Fibroblast of peridontal ligament (primary cell): ENCODE data around the gene ACOX3.

Experiments
- DNase-seq: peaks from one replicate; pipeline ENCODE4 v3.0.0-alpha.2; 2010; ENCODE audit errors: extremely low read depth

Gene ACOX3

GRCh38 chr4:8340781-8341241 is 99.7 kb downstream of the ACOX3 start:
- DNase-seq, result no peak

DNA sequence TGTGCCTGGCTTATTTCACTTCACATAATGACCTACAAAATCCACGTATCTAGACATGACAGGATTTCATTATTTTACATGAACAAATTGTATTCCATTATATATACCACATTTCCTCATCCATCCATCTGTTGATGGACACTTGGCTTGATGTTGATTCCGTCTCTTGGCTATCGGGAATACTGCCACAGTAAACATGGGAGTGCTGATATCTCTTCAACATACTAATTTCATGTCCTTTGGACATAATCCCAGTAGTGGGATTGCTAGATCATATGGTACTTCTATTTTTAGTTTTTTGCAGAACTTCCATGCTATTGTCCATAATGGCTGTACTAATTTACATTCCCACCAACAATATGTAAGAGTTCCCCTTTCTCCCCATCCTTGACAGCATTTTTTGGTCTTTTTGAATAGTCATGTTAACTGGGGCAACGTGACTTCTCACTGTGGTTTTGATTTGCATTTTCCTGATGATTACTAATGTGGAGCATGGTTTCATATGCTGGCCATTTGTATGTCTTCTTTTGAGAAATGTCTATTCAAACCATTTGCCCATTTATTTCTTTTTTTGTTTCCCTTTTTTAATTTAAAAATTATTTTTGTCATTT is 102.1 kb downstream of the ACOX3 start:
- DNase-seq, result no peak

GRCh38 chr4:8336412-8337075 is 104.0 kb downstream of the ACOX3 start:
- no peak for DNase-seq

DNA sequence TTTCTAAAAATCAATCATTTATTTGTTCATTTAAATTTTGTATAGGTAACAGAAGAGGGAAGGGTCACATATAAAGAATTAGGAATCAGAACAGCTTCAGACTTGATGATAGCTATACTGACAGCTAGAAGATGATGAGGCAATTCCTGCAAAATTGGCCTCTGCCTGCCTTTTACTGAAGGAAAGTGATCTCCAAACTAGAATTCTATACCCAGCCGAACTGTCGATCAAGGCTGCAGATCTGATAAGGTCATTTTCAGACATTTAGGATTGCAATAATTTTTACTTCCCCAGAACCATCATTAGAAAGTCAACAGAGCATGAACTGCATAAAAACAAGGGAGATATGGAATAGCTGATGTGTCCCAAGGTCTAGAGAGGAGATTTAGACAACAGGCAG is 104.7 kb downstream of the ACOX3 start:
- DNase-seq, result no peak

DNA sequence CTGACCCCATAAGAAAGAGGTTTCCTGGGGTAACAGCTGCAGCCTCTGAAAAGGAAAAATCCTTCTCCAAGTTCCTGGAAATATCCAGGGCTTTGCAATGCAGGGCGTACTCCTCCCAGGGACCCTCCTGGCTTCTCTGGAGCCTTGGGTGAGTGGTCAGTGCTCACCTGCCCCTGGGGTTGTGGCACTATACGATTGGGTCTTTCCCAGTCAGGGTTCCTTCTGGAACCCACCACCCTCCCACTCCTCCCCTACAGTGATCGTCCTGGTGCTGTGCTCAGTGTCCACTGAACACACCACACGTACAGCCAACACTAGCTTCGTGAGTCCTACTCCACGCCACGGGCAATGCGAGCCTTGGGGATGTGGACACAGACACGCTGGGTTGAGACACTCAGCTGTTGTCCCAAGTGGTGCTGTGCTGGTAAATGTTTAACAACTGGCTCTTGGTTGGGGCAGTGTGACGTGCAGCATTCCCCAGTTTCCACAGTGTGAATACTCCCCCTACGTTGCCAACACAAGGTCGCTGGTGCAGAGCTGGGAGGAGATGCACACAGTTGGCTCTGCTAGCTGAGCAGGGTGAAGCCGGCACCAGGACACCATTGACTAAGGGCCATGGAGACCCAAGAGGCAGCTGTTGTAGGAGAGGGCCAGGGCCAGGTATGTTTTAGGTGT is 105.6 kb downstream of the ACOX3 start:
- DNase-seq, result no peak

GRCh38 chr4:8333726-8334460 is 106.6 kb downstream of the ACOX3 start:
- no peak for DNase-seq

- no peak for DNase-seq
Observed at GRCh38 chr4:8332891-8333331, 107.6 kb downstream of the ACOX3 start.

- DNase-seq, result no peak
Observed at GRCh38 chr4:8332038-8332857, 108.3 kb downstream of the ACOX3 start.

DNA sequence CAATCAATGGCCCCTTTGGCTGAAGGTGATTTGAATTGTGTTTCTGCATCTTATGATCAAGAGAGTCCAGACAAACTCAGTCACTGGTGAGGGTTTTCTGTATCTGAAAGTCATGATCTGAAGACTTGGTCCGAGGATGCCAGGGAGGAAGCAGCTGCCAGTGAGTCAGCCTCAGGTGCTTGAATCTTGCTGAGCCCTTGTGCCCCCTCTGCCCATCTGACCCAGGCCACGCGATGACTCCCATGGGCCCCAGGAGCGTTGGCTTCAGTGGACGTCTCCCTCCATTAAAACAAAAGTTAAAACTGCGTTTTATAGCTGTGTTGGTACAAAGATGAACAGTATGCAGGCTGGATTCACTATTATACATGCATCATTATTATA is 109.0 kb downstream of the ACOX3 start:
- DNase-seq, result no peak

DNA sequence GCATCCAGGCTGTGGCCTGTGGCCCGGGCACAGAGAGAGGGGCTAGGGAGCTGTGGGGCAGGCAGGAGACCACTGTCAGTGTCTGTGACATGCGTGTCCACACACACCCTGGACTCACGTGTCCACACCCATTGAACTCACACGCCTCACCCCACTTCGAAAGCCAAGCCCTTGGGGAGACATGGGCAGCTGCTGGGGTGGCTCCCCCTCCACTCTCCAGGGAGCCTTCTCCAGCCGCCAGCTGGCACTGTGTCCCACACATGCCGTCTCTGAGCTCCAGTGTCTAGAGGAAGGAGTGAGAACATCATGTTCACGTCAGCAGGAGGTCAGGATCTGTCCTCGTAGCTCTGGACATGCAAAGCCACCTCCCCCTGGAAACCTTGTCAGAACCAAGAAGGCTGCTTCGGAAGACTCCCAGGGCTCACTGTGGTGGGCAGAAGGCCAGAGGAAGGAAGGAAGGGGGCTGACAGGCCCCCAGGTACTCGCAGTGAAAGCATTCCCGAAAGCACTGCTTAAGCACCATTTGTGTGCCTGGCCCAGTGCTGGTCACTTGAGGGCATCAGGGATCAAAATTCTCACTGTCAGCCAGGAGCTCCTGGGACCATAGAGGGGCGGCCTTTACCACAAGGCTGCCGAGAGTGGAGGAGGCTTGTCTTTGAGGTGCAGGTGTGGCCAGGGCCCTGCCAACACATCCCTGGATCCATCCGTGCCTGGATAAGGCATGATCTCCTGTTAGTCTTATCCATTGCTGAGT is 109.5 kb downstream of the ACOX3 start:
- no peak for DNase-seq

DNA sequence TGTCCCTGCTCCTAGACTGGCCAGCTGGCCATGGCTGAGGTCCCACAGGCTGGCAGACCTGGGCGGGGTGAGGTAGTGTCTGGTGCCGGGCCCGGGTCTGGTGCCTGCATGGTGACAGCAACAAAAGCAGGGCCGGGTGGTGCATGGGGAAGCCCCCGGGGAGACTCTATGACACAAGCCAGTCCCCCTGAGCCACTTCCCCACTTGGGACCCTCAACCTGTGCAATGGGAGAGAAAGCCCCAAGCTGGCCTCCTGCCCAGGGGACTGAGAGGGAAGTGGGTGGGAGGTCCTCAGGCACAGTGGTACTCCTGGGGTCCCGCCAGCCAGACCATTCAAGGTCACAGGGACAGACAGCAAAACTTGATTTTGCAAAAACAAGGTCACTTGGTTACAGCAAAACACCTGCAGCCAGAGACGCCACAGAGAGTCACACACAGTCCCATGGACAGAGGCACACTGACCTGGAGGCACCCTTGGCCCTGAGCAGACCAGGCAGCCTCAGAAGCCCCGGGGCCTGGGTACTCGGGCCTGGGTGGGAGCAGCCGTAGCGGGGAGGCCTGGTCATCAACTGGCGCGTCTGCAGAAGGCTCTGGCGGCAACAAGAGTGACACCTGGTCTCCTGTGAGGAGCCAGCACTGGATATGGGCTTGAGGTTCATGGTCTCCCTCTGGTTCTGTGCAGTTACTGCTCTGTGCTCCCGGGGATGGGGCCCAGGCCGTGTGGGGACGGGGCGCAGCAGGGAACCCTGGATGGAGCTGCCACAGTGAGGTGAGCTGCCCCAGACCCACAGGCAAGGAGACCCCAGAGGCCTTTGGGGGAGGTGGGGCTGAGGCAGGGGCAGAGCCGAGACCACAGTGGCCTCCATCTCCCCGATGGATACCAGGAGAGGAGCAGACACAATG is 110.4 kb downstream of the ACOX3 start:
- DNase-seq, result no peak

DNA sequence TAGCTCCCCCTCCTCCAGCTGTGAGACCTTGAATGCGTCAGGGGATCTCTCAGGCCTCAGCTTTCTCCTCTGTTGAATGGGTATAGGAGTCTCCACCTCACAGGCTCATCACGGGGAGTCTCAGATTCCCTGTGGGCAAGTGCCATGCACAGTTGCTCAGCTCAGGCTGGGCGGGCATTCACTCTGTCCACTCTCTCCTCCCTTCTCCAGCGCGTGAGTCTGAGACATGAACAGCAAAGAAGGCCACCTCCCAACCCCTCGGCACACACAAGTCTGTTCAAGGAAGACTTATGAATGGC is 111.0 kb downstream of the ACOX3 start:
- no peak for DNase-seq

DNA sequence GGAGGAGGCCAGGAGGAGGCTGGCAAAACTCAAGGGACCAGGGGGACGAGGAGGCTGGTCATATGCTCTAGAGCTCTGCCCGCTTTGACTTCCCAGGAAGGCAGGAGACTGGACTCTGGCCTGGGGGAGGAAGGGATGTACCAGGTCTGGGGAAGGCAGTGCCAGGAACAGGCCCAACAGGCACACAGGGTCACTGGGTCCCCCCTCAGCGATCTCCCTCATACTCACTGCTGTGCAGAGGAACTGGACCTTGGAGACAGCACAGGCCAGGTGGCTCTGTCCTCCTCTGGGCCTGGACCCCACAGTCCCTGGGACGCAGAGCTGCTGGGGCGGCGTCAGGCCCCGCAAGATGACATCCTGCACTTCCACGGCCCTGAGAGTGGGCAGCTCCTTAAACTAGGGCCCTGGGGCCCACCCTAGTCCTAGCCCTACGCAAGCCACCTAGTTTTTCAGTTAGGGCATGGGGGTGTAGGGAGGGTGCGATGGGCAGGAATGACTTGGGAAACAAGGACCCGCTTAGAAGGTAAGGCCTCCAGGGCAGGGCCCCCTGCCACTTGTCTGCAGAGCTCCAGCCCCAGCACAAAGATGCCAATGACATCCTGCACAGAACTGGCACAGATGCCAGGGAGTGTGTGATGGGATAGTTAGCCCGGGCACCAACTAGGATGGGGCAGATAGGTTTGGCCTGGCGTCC is 111.5 kb downstream of the ACOX3 start:
- DNase-seq, result no peak

DNA sequence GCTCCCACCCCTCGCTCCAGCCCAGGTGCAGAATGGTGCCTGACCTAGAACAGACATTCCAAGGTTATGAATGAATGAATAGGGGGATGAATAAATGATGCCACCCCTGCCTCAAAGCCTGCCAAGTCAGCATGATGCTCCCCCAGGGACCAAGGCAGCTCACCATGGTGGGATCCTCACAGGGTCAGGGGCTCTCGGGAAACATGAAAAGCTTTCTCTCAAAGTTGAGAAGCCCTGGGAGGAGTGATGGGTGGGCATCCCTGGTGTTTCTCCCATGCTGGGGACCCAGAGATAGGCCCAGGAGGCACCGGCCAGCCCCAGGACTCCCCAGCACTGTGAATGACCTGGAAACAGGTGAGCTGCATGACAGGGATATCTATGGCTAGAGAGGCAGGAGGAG is 112.1 kb downstream of the ACOX3 start:
- no peak for DNase-seq

GRCh38 chr4:8326206-8326605 is 114.3 kb downstream of the ACOX3 start:
- no peak for DNase-seq

DNA sequence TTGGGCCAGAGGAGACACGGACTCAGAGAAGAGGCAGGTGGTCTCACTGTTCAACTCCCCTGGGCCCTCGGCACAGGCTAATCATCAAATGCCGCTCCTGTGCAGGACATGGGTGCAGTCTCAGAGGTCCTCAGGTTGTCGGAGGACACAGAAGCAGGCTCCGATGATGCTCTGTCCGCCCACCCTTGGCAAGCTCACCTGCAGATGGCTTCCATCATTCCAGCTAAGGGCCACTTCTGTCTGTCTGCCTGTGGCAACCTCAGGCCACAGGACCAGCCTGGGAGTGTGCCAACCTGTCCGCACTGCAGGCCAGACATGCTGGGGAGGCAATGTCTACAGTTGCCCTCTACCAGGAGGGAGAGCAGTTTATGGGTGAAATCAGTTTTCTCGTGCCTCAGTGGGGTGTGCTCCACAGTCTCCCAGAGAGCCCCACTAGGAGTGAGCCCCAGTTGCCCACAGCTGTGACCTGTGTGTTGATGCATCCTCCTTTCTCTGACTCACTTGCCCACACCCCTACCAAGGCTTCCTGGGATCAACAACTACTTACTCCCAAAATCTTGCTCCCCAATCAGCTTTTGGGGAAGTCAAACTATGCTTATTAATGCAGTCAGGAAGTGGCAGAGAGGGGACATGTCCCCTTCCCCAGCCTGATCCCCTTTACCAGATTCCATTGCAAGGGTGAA is 115.1 kb downstream of the ACOX3 start:
- DNase-seq, result no peak

GRCh38 chr4:8324640-8325239 is 115.8 kb downstream of the ACOX3 start:
- no peak for DNase-seq

- DNase-seq, result no peak
Observed at GRCh38 chr4:8323947-8324555, 116.5 kb downstream of the ACOX3 start.
